HG02759 (cell line): ENCODE results near the gene TMEM100.

Experiments used
- ATAC-seq: cut with Tn5 transposase; IDR thresholded peaks from one replicate; pipeline ENCODE4 v1.9.1; 2021; ENCODE audit warnings: mild to moderate bottlenecking, moderate library complexity; ENCODE audit not compliant: unreplicated experiment

The TMEM100 gene

GRCh38 chr17:55745258-55745657 is 22.6 kb upstream of the TMEM100 start:
- no peak for ATAC-seq

- ATAC-seq, result peak; percentile 21
These were observed 20.5 kb upstream of the TMEM100 start for GRCh38 chr17:55743103-55743679.

GRCh38 chr17:55742272-55743102 is 19.8 kb upstream of the TMEM100 start:
- ATAC-seq, result peak; percentile 62

GRCh38 chr17:55741356-55741700 is 18.7 kb upstream of the TMEM100 start:
- ATAC-seq, result no peak

GRCh38 chr17:55740511-55741355 is 18.1 kb upstream of the TMEM100 start:
- no peak for ATAC-seq

GRCh38 chr17:55737976-55738501 is 15.4 kb upstream of the TMEM100 start:
- ATAC-seq, result no peak

GRCh38 chr17:55735731-55736405 is 13.2 kb upstream of the TMEM100 start:
- ATAC-seq, result no peak

- ATAC-seq, result no peak
These were observed 11.6 kb upstream of the TMEM100 start for GRCh38 chr17:55734128-55734781.

- no peak for ATAC-seq
These were observed 9.1 kb upstream of the TMEM100 start for GRCh38 chr17:55731586-55732250.

GRCh38 chr17:55730808-55731207 is 8.1 kb upstream of the TMEM100 start:
- no peak for ATAC-seq

GRCh38 chr17:55730380-55730779 is 7.7 kb upstream of the TMEM100 start:
- no peak for ATAC-seq

GRCh38 chr17:55729484-55729883 is 6.8 kb upstream of the TMEM100 start:
- no peak for ATAC-seq

GRCh38 chr17:55728833-55729232 is 6.2 kb upstream of the TMEM100 start:
- ATAC-seq, result no peak

GRCh38 chr17:55728361-55728760 is 5.7 kb upstream of the TMEM100 start:
- ATAC-seq, result no peak

GRCh38 chr17:55727920-55728319 is 5.3 kb upstream of the TMEM100 start:
- ATAC-seq, result no peak

- ATAC-seq, result no peak
These were observed 4.6 kb upstream of the TMEM100 start for GRCh38 chr17:55727275-55727674.

GRCh38 chr17:55726440-55726839 is 3.8 kb upstream of the TMEM100 start:
- ATAC-seq, result no peak

GRCh38 chr17:55723488-55723848 is 804 bp upstream of the TMEM100 start:
- ATAC-seq, result no peak

GRCh38 chr17:55722016-55722736 is 488 bp downstream of the TMEM100 start:
- no peak for ATAC-seq
